T47D (cell line): ENCODE measurements around the gene NKTR.
A peak's percentile ranks its signal among the peaks of the same experiment; 100 is the strongest.

Experiments
- DNase-seq, 2 experiments: peaks; one replicate each; pipeline versions ENCODE4 v3.0.0 to v3.0.0-alpha.2; 2011 to 2012; ENCODE audit warnings: low read depth in 1 of 2, low spot score in 1 of 2
- JUND ChIP-seq: IDR thresholded peaks from 2 replicates; pipeline ENCODE4 v1.6.1; 2012; ENCODE audit warnings: low read depth
- in situ Hi-C: cut with HindIII; loops from 2 replicates; pipeline ENCODE4 v1.10.0; 2016; ENCODE audit warnings: low sequenced_read_pairs, low pct_unique_long_range_greater_than_20kb

Gene NKTR

GRCh38 chr3:42662037-42662812, 61.7 kb downstream of the NKTR start:
- TF ChIP-seq JUND = no peak
- DNase-seq = no peak
- in situ Hi-C loops = no loop called here

- no peak for DNase-seq
- TF ChIP-seq JUND = no peak
- in situ Hi-C loops = no loop called here
Measured at GRCh38 chr3:42662813-42663535, 62.5 kb downstream of the NKTR start.

- no peak for DNase-seq
- in situ Hi-C loops = no loop called here
- TF ChIP-seq JUND = no peak
Measured at GRCh38 chr3:42663581-42664437, 63.3 kb downstream of the NKTR start.

- in situ Hi-C loops = no loop called here
- no peak for TF ChIP-seq JUND
- DNase-seq = no peak
Measured at GRCh38 chr3:42664438-42664803, 63.9 kb downstream of the NKTR start.

- in situ Hi-C loops = no loop called here
- TF ChIP-seq JUND = no peak
- no peak for DNase-seq
Measured at GRCh38 chr3:42665050-42665878, 64.8 kb downstream of the NKTR start.

- DNase-seq = no peak
- in situ Hi-C loops = no loop called here
- no peak for TF ChIP-seq JUND
Measured at GRCh38 chr3:42666022-42666421, 65.5 kb downstream of the NKTR start.

GRCh38 chr3:42666577-42666998, 66.1 kb downstream of the NKTR start:
- TF ChIP-seq JUND = no peak
- in situ Hi-C loops = no loop called here
- no peak for DNase-seq

- DNase-seq = no peak
- no peak for TF ChIP-seq JUND
- in situ Hi-C loops = no loop called here
Measured at GRCh38 chr3:42667096-42667522, 66.6 kb downstream of the NKTR start.

GRCh38 chr3:42667523-42668412, 67.3 kb downstream of the NKTR start:
- in situ Hi-C loops = no loop called here
- TF ChIP-seq JUND = no peak
- DNase-seq = peak in 1 of 2 experiments; percentile 13

- no peak for TF ChIP-seq JUND
- DNase-seq = no peak
- in situ Hi-C loops = no loop called here
Measured at GRCh38 chr3:42668413-42668760, 67.9 kb downstream of the NKTR start.

- DNase-seq = no peak
- in situ Hi-C loops = no loop called here
- TF ChIP-seq JUND = no peak
Measured at GRCh38 chr3:42668793-42669217, 68.3 kb downstream of the NKTR start.
